H1 (cell line): ENCODE measurements around the gene GHRL. TPM values are rescaled to one million over a fixed set of nuclear protein-coding genes. Genes with fewer than 3 reads are reported as not detected.

Experiments used
- CTCF ChIA-PET: fragments of 300-600 bp; sonication (Branson Sonifier 250); formaldehyde crosslinking; loops from one replicate; lab custom pipeline; 2021; ENCODE audit not compliant: partially characterized antibody; lab: Charles Lee
- POLR2A ChIA-PET: fragments of 300-600 bp; sonication (Branson Sonifier 250); formaldehyde crosslinking; loops from one replicate; lab custom pipeline; 2021; ENCODE audit warnings: inconsistent platforms; ENCODE audit not compliant: partially characterized antibody; lab: Charles Lee
- DNase-seq, 2 experiments: peaks; one replicate each; pipeline versions ENCODE4 v3.0.0 to v3.0.0-alpha.2; 2010 to 2022; ENCODE audit warnings: low spot score in 2 of 2, low read depth in 1 of 2, mixed read lengths in 1 of 2
- FAIRE-seq: peaks from 2 replicates; lab custom pipeline; 2011; peaks lifted over from hg19 to GRCh38; lab: Jason Lieb, UNC
- H2AFZ ChIP-seq: 2 replicates; pipeline ENCODE4 v1.8.1; 2012; ENCODE audit warnings: low read length, inconsistent platforms
- H2AK5ac ChIP-seq: 2 replicates; pipeline ENCODE4 v1.6.1; 2013; ENCODE audit warnings: low read depth, low read length
- H2BK120ac ChIP-seq: replicated peaks from 2 replicates; pipeline ENCODE3; 2013; ENCODE audit warnings: low read depth, low read length, inconsistent platforms
- H2BK12ac ChIP-seq: 2 replicates; pipeline ENCODE4 v1.6.1; 2013; ENCODE audit warnings: low read depth, low read length
- H2BK15ac ChIP-seq: 2 replicates; pipeline ENCODE4 v1.6.1; 2013; ENCODE audit warnings: low read length
- H2BK20ac ChIP-seq: 2 replicates; pipeline ENCODE4 v1.6.1; 2013; ENCODE audit warnings: low read length
- H2BK5ac ChIP-seq: 2 replicates; pipeline ENCODE4 v1.6.1; 2013; ENCODE audit warnings: low read depth, low read length
- H3K14ac ChIP-seq: 2 replicates; pipeline ENCODE4 v1.6.1; 2013; ENCODE audit warnings: inconsistent platforms; ENCODE audit not compliant: insufficient read length
- H3K18ac ChIP-seq: 2 replicates; pipeline ENCODE4 v1.6.1; 2013; ENCODE audit warnings: low read length; ENCODE audit errors: extremely low read depth
- H3K23ac ChIP-seq: 2 replicates; pipeline ENCODE4 v1.6.1; 2013; ENCODE audit warnings: inconsistent platforms; ENCODE audit not compliant: insufficient read length
- H3K23me2 ChIP-seq: 2 replicates; pipeline ENCODE4 v1.6.1; 2013; ENCODE audit warnings: low read depth, low read length
- H3K27ac ChIP-seq: 2 replicates; pipeline ENCODE4 v1.6.1; 2011; ENCODE audit warnings: low read depth, low read length, inconsistent platforms
- H3K27me3 ChIP-seq, 4 experiments: replicated peaks in 1 of 4; 1 replicate in 1 of 4; 2 replicates in 3 of 4; pipeline versions ENCODE4 v1.6.1 to v1.8.1; 2011 to 2013; ENCODE audit warnings: low read length in 3 of 4, mild to moderate bottlenecking in 3 of 4, inconsistent platforms in 2 of 4, mixed read lengths in 2 of 4, moderate library complexity in 1 of 4; ENCODE audit not compliant: control insufficient read depth in 3 of 4, insufficient read depth in 3 of 4; ENCODE audit errors: extremely low read depth in 1 of 4
- H3K36me3 ChIP-seq, 4 experiments: 2 replicates each; pipeline versions ENCODE4 v1.6.1 to v1.8.1; 2011 to 2013; ENCODE audit warnings: mild to moderate bottlenecking in 4 of 4, low read length in 3 of 4, moderate library complexity in 2 of 4, control low read depth in 1 of 4, inconsistent platforms in 1 of 4; ENCODE audit not compliant: insufficient read depth in 4 of 4, control insufficient read depth in 2 of 4
- H3K4ac ChIP-seq: replicated peaks from 2 replicates; pipeline ENCODE3; 2013; ENCODE audit warnings: low read length, low read depth, mixed read lengths, inconsistent platforms; ENCODE audit not compliant: insufficient read length
- H3K4me1 ChIP-seq, 4 experiments: replicated peaks in 1 of 4; 1 replicate in 1 of 4; 2 replicates in 3 of 4; pipeline versions ENCODE4 v1.6.1 to v1.8.1; 2011 to 2013; ENCODE audit warnings: low read length in 3 of 4, inconsistent platforms in 2 of 4, mixed read lengths in 1 of 4; ENCODE audit not compliant: insufficient read depth in 4 of 4, control insufficient read depth in 3 of 4
- H3K4me2 ChIP-seq, 2 experiments: 2 replicates each; pipeline versions ENCODE4 v1.6.1 to v1.8.1; 2011 to 2013; ENCODE audit warnings: low read depth in 2 of 2, low read length in 2 of 2, control low read depth in 1 of 2, inconsistent platforms in 1 of 2, mild to moderate bottlenecking in 1 of 2; ENCODE audit not compliant: insufficient read depth in 1 of 2
- H3K4me3 ChIP-seq, 4 experiments: fragments of 200-600, 300-600 bp in 1 of 4; sonication (generic), shearing (Covaris generic), sonication (Bioruptor Twin) in 1 of 4; 2 replicates each; pipeline versions ENCODE4 v1.5.1 to v1.8.1; 2011 to 2016; ENCODE audit warnings: low read length in 4 of 4, low read depth in 3 of 4, control low read depth in 2 of 4, inconsistent platforms in 2 of 4, mild to moderate bottlenecking in 2 of 4, mixed read lengths in 1 of 4, moderate library complexity in 1 of 4; ENCODE audit not compliant: insufficient read depth in 2 of 4; ENCODE audit errors: extremely low read depth in 1 of 4
- H3K56ac ChIP-seq: replicated peaks from 2 replicates; pipeline ENCODE3; 2013; ENCODE audit warnings: low read depth, mild to moderate bottlenecking, mixed read lengths, low read length, inconsistent platforms; ENCODE audit not compliant: insufficient read length
- H3K79me1 ChIP-seq: 2 replicates; pipeline ENCODE4 v1.6.1; 2013; ENCODE audit warnings: low read depth, low read length, control low read depth
- H3K79me2 ChIP-seq, 2 experiments: 2 replicates each; pipeline versions ENCODE4 v1.6.1 to v1.8.1; 2012 to 2013; ENCODE audit warnings: low read length in 2 of 2, mild to moderate bottlenecking in 2 of 2, inconsistent platforms in 1 of 2; ENCODE audit not compliant: insufficient read depth in 2 of 2, control insufficient read depth in 1 of 2
- H3K9ac ChIP-seq, 4 experiments: replicated peaks in 1 of 4; 1 replicate in 1 of 4; 2 replicates in 3 of 4; pipeline versions ENCODE4 v1.6.1 to v1.8.1; 2011 to 2013; ENCODE audit warnings: low read depth in 3 of 4, low read length in 3 of 4, control low read depth in 2 of 4, mild to moderate bottlenecking in 2 of 4, moderate library complexity in 2 of 4, inconsistent platforms in 1 of 4; ENCODE audit errors: extremely low read depth in 1 of 4
- H3K9me3 ChIP-seq, 2 experiments: 2 replicates each; pipeline versions ENCODE4 v1.6.1 to v1.8.1; 2012 to 2013; ENCODE audit warnings: mild to moderate bottlenecking in 2 of 2, moderate library complexity in 2 of 2, control low read depth in 1 of 2, inconsistent platforms in 1 of 2, low read depth in 1 of 2, low read length in 1 of 2, mixed read lengths in 1 of 2; ENCODE audit not compliant: insufficient read depth in 2 of 2
- H4K20me1 ChIP-seq, 2 experiments: replicated peaks in 1 of 2; 2 replicates each; pipeline versions ENCODE3 to v1.8.1; 2011 to 2013; ENCODE audit warnings: inconsistent platforms in 2 of 2, low read length in 2 of 2, mild to moderate bottlenecking in 1 of 2; ENCODE audit not compliant: insufficient read depth in 2 of 2, control insufficient read depth in 1 of 2
- H4K5ac ChIP-seq: 2 replicates; pipeline ENCODE4 v1.6.1; 2013; ENCODE audit warnings: low read length, low read depth, mixed read lengths, inconsistent platforms; ENCODE audit not compliant: insufficient read length
- H4K8ac ChIP-seq: 2 replicates; pipeline ENCODE4 v1.8.0; 2013; ENCODE audit warnings: mild to moderate bottlenecking, moderate library complexity, low read length, inconsistent platforms; ENCODE audit not compliant: insufficient read depth; ENCODE audit errors: extremely low read depth
- H4K91ac ChIP-seq: replicated peaks from 2 replicates; pipeline ENCODE3; 2013; ENCODE audit warnings: low read length, mixed read lengths, inconsistent platforms; ENCODE audit not compliant: insufficient read length
- CHD1 ChIP-seq: IDR thresholded peaks from 2 replicates; pipeline ENCODE4 v1.6.1; 2012; ENCODE audit warnings: low read depth, low read length, improper control_type of control experiment
- CHD2 ChIP-seq: IDR thresholded peaks from 2 replicates; pipeline ENCODE4 v1.6.1; 2012; ENCODE audit warnings: low read length, improper control_type of control experiment
- GTF2F1 ChIP-seq: IDR thresholded peaks from 2 replicates; pipeline ENCODE4 v1.6.1; 2012; ENCODE audit warnings: low read depth, low read length, improper control_type of control experiment, borderline replicate concordance
- JUN ChIP-seq: IDR thresholded peaks from 2 replicates; pipeline ENCODE4 v1.6.1; 2011; ENCODE audit warnings: low read depth, mild to moderate bottlenecking, improper control_type of control experiment, low read length
- KDM1A ChIP-seq: fragments of 200-600, 300-600 bp; sonication (generic); IDR thresholded peaks from 2 replicates; pipeline ENCODE4 v1.7.1; 2016; ENCODE audit warnings: mild to moderate bottlenecking, low read length, borderline replicate concordance
- KDM5A ChIP-seq: fragments of 200-600 bp; IDR thresholded peaks from 2 replicates; pipeline ENCODE4 v1.7.1; 2012; ENCODE audit warnings: mild to moderate bottlenecking, low read length, inconsistent platforms, mixed read lengths
- MAFK ChIP-seq: IDR thresholded peaks from 2 replicates; pipeline ENCODE4 v1.6.1; 2012; ENCODE audit warnings: low read depth, mild to moderate bottlenecking, improper control_type of control experiment, low read length
- NANOG ChIP-seq: IDR thresholded peaks from 2 replicates; pipeline ENCODE4 v1.6.1; 2011; ENCODE audit warnings: low read length, low read depth, mild to moderate bottlenecking, inconsistent platforms; ENCODE audit not compliant: insufficient read depth, poor library complexity, severe bottlenecking
- PHF8 ChIP-seq: fragments of 200-600 bp; sonication (generic); conservative IDR thresholded peaks from 2 replicates; pipeline ENCODE4 v1.7.1; 2012; ENCODE audit warnings: low read depth, mild to moderate bottlenecking, inconsistent platforms, low read length, moderate library complexity
- POLR2A ChIP-seq, 2 experiments: IDR thresholded peaks; 1 replicate in 1 of 2; 2 replicates in 1 of 2; pipeline ENCODE4 v1.6.1; 2011; ENCODE audit warnings: low read depth in 2 of 2, low read length in 2 of 2, mild to moderate bottlenecking in 2 of 2; ENCODE audit errors: control extremely low read depth in 1 of 2
- POLR2AphosphoS5 ChIP-seq: IDR thresholded peaks from 2 replicates; pipeline ENCODE4 v1.6.1; 2011; ENCODE audit warnings: low read depth, low read length
- POU5F1 ChIP-seq: IDR thresholded peaks from 2 replicates; pipeline ENCODE4 v1.6.1; 2011; ENCODE audit warnings: low read depth, mild to moderate bottlenecking, low read length, moderate library complexity
- SIN3A ChIP-seq, 2 experiments: IDR thresholded peaks in 1 of 2; conservative IDR thresholded peaks in 1 of 2; 2 replicates each; pipeline ENCODE4 v1.6.1; 2011 to 2012; ENCODE audit warnings: low read length in 2 of 2, improper control_type of control experiment in 1 of 2, low read depth in 1 of 2, mild to moderate bottlenecking in 1 of 2
- WGBS, 2 experiments: shearing (Covaris generic) in 1 of 2; methylation state at CpG; one replicate each; pipeline versions ENCODE4 v1.1.6 to v1.1.7; 2013 to 2015; ENCODE audit warnings: low lambda C conversion rate in 2 of 2, mixed read lengths in 2 of 2, inconsistent platforms in 1 of 2, low coverage in 1 of 2, missing lambda C conversion rate in 1 of 2; ENCODE audit not compliant: insufficient replicate concordance in 2 of 2, insufficient coverage in 1 of 2, insufficient read length in 1 of 2; ENCODE audit errors: extremely low coverage in 1 of 2, missing lambda C conversion rate in 1 of 2; 5-methylcytosine and 5-hydroxymethylcytosine counted together
- polyA plus RNA-seq, 7 experiments: library from polyadenylated mRNA; depleted of rRNA in 3 of 7; stranded (reverse) in 5 of 7; unstranded in 2 of 7; fragments of >200 nt in 5 of 7; fragments of 200-250 nt in 2 of 7; gene quantifications; 1 replicate in 5 of 7; 2 replicates in 1 of 7; 4 replicates in 1 of 7; pipeline versions ENCODE4 v1.2.1 to v1.2.3, GENCODE V29; 2011 to 2013; ENCODE audit warnings: missing spikeins in 2 of 7, mixed read lengths in 2 of 7
- total RNA-seq: library from RNA; stranded (reverse); fragmentation: NEBNext Ultra II Directional; extraction: Animal tissue kit (Norgen Biotek cat#: 25700); gene quantifications from 2 replicates; pipeline ENCODE4 v1.2.1, GENCODE V29; 2021

The GHRL gene
- total and polyA plus RNA-seq, 2 of the 8 experiments (the other 6 are each of a cell fraction or from before 2014, with no cell fraction given): 0.32 to 0.35 TPM

GRCh38 chr3:10269443-10269842, 23.3 kb downstream of the GHRL start:
- Histone ChIP-seq H3K4me3 (no peak overlapping the region), H2AK5ac (no peak overlapping the region), H3K23me2 (no peaks in the 10 kb centered on the region), H3K4me2 (no peak overlapping the region), H4K8ac (no peak overlapping the region), H2AFZ (no peak overlapping the region), H3K14ac (no peak overlapping the region), H3K36me3 (peaks cover 9 to 16% (median 12%) of the 10 kb centered on the region in 4 experiments; a peak in 6 of 8 replicates), H3K9me3 (no peaks in the 10 kb centered on the region), H2BK20ac (no peak overlapping the region), H2BK5ac (no peak overlapping the region), H3K56ac (no peak overlapping the region), H3K27me3 (no peaks in the 10 kb centered on the region), H3K23ac (no peak overlapping the region), H3K79me1 (peaks cover 6% of the 10 kb centered on the region), H2BK15ac (no peak overlapping the region), H4K91ac (no peak overlapping the region), H3K18ac (no peak overlapping the region), H4K5ac (no peak overlapping the region), H3K27ac (no peak overlapping the region), H2BK12ac (no peak overlapping the region), H3K9ac (no peak overlapping the region)
- POLR2A ChIA-PET: interaction anchor here (1.0 to 1.9 kb wide), 2 partner anchors 11 to 14 kb away, joined by 3 to 4 read pairs; no protein-coding TSS in a partner anchor
- 93% methylated on average over 5 of the region's 5 CpGs; no CpG with 5 or more reads in 1 of the 2 experiments for WGBS, 2 experiments
- TF ChIP-seq KDM1A (no peak), CHD2 (no peak), POU5F1 (no peak), SIN3A (conservative IDR thresholded peaks at IDR 0.05 in 1 of 2, IDR thresholded peaks at IDR 0.05 in 1 of 2; ENCODE audit: low read depth in 1 of 2, low read length in 2 of 2) (no peak), NANOG (no peak), GTF2F1 (no peak), KDM5A (no peak), POLR2A (IDR thresholded peaks at IDR 0.05; ENCODE audit: control extremely low read depth in 1 of 2, low read depth in 2 of 2, low read length in 2 of 2) (no peak), PHF8 (no peak), MAFK (no peak), JUN (no peak), POLR2AphosphoS5 (no peak), CHD1 (no peak)
- TF ChIP-seq, all 59 proteins: peak for 0
- CTCF ChIA-PET: interaction anchor here (0.7 to 2.1 kb wide), 3 partner anchors 16 to 771 kb away, joined by 3 to 9 read pairs (median 6); no protein-coding TSS in a partner anchor
- no peak overlapping the region for H3K4ac ChIP-seq
- H3K79me2 ChIP-seq: peaks cover 0 to 63% of the 10 kb centered on the region in 2 experiments; a peak in 2 of 4 replicates
- no peak for FAIRE-seq
- no peaks in the 10 kb centered on the region for H3K4me1 ChIP-seq
- no peak for DNase-seq
- H4K20me1 ChIP-seq: peaks cover 4 to 7% of the 10 kb centered on the region in 2 experiments
- H2BK120ac ChIP-seq: no peak overlapping the region
